WTC11 (cell line): Measurements from ENCODE around the gene NCKAP5.

ENCODE experiments used
- ZNF121 ChIP-seq: sonication (generic); formaldehyde crosslinking; IDR thresholded peaks from 2 replicates; pipeline ENCODE4 v1.8.0; 2023; ENCODE audit warnings: missing genetic modification reagents
- TF ChIP-seq, protein P1 (sequence below): sonication (generic); formaldehyde crosslinking; conservative IDR thresholded peaks from 2 replicates; pipeline ENCODE4 v1.8.1; 2022; ENCODE audit warnings: mild to moderate bottlenecking, missing genetic modification reagents
- TF ChIP-seq, protein P2 (sequence below): fragments of 200-600 bp; IDR thresholded peaks from 2 replicates; pipeline ENCODE4 v1.8.0; 2022; ENCODE audit warnings: antibody characterized with exemption
- TF ChIP-seq, protein P3 (sequence below): sonication (generic); formaldehyde crosslinking; IDR thresholded peaks from 2 replicates; pipeline ENCODE4 v1.8.0; 2022; ENCODE audit warnings: mild to moderate bottlenecking, missing genetic modification reagents
- TF ChIP-seq, protein P4 (sequence below): sonication (generic); formaldehyde crosslinking; IDR thresholded peaks from 2 replicates; pipeline ENCODE4 v1.8.1; 2022; ENCODE audit warnings: low read depth, missing genetic modification reagents, borderline replicate concordance

DNA sequence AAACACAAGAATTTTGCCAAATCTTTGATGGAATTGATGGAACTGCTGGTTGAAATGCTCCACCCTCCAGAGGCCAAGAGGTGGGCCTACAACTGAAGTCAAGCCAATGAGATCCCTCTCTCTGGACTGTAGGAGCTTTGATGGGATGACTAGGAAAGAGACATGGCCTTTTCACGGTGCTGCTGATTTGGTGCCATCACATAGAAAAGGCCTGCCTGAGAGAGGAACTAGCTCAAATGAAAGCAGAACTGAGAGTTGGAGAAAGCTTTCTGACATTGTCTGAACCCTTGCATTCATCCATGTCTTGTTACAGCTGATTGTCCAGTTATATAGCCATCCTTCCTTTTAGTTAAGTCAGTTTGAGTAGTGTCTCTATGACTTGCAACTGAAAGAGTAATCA, 614.5 kb downstream of the NCKAP5 start:
- TF ChIP-seq, protein P1, sequence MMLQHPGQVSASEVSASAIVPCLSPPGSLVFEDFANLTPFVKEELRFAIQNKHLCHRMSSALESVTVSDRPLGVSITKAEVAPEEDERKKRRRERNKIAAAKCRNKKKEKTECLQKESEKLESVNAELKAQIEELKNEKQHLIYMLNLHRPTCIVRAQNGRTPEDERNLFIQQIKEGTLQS (CRISPR knock-in tag), result no peak
- TF ChIP-seq, protein P2, sequence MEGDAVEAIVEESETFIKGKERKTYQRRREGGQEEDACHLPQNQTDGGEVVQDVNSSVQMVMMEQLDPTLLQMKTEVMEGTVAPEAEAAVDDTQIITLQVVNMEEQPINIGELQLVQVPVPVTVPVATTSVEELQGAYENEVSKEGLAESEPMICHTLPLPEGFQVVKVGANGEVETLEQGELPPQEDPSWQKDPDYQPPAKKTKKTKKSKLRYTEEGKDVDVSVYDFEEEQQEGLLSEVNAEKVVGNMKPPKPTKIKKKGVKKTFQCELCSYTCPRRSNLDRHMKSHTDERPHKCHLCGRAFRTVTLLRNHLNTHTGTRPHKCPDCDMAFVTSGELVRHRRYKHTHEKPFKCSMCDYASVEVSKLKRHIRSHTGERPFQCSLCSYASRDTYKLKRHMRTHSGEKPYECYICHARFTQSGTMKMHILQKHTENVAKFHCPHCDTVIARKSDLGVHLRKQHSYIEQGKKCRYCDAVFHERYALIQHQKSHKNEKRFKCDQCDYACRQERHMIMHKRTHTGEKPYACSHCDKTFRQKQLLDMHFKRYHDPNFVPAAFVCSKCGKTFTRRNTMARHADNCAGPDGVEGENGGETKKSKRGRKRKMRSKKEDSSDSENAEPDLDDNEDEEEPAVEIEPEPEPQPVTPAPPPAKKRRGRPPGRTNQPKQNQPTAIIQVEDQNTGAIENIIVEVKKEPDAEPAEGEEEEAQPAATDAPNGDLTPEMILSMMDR, result no peak
- TF ChIP-seq ZNF121, result no peak
- TF ChIP-seq, protein P3, sequence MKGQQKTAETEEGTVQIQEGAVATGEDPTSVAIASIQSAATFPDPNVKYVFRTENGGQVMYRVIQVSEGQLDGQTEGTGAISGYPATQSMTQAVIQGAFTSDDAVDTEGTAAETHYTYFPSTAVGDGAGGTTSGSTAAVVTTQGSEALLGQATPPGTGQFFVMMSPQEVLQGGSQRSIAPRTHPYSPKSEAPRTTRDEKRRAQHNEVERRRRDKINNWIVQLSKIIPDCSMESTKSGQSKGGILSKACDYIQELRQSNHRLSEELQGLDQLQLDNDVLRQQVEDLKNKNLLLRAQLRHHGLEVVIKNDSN (CRISPR knock-in tag), result no peak
- TF ChIP-seq, protein P4, sequence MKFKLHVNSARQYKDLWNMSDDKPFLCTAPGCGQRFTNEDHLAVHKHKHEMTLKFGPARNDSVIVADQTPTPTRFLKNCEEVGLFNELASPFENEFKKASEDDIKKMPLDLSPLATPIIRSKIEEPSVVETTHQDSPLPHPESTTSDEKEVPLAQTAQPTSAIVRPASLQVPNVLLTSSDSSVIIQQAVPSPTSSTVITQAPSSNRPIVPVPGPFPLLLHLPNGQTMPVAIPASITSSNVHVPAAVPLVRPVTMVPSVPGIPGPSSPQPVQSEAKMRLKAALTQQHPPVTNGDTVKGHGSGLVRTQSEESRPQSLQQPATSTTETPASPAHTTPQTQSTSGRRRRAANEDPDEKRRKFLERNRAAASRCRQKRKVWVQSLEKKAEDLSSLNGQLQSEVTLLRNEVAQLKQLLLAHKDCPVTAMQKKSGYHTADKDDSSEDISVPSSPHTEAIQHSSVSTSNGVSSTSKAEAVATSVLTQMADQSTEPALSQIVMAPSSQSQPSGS, result no peak
